ENCODE measurements around the gene FAM174C. TPM values are rescaled to one million over a fixed set of nuclear protein-coding genes. Genes with fewer than 3 reads are reported as not detected.

FAM174C gene
- polyA plus RNA-seq, 5 donors: 8.9 to 32.2 (median 17.2) TPM

DNA sequence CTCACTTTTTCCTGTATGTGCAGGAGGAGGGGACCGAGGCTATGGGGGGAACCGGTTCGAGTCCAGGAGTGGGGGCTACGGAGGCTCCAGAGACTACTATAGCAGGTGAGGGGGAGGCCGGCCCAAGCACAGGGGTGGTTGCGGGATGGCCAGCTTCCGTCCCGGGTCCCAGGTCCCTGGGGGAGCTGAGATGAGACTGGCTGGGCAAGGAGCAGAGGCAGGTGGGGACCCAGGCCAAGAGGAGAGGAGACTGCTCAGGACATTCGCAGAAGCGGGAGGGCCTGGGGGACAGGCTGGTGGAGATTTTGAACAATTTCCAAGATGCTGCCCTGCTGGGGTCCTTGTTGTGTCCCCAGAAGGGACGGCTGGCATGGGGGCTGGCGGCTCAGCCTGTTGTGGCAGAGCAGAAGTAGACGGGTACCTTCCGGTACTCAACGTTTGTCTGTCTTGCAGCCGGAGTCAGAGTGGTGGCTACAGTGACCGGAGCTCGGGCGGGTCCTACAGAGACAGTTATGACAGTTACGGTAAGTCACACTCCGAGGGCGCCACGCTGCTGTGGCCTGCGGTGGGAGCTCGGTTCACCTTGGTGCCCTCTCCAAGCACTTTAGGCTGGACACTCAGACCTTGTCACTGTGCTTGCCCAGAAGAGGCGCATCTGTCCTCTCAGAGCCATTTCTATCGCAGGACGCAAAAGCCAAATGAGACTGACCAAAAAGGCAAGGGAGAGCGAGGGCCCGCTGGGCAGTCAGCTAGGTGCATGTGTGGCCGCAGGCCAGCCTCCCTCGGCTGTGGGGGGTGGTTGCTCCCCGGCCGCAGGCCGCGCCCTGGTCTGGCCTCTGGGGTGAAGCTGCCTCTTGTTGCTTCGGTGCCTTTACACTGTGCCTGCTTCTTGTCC is 3.6 kb upstream of the FAM174C start:
- no peak for DNase-seq

DNA sequence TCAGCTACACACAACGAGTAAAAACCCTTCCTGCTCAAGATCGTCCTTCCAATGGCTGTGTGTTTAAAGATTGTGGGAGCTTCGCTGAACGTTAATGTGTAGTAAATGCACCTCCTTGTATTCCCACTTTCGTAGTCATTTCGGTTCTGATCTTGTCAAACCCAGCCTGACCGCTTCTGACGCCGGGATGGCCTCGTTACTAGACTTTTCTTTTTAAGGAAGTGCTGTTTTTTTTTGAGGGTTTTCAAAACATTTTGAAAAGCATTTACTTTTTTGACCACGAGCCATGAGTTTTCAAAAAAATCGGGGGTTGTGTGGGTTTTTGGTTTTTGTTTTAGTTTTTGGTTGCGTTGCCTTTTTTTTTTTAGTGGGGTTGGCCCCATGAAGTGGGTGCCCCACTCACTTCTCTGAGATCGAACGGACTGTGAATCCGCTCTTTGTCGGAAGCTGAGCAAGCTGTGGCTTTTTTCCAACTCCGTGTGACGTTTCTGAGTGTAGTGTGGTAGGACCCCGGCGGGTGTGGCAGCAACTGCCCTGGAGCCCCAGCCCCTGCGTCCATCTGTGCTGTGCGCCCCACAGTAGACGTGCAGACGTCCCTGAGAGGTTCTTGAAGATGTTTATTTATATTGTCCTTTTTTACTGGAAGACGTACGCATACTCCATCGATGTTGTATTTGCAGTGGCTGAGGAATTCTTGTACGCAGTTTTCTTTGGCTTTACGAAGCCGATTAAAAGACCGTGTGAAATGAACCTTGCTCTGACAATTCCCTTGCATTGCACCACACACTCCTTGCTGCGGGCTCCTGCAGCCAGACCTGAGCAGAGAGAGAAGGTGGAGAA is 2.7 kb upstream of the FAM174C start:
- no peak for DNase-seq

DNA sequence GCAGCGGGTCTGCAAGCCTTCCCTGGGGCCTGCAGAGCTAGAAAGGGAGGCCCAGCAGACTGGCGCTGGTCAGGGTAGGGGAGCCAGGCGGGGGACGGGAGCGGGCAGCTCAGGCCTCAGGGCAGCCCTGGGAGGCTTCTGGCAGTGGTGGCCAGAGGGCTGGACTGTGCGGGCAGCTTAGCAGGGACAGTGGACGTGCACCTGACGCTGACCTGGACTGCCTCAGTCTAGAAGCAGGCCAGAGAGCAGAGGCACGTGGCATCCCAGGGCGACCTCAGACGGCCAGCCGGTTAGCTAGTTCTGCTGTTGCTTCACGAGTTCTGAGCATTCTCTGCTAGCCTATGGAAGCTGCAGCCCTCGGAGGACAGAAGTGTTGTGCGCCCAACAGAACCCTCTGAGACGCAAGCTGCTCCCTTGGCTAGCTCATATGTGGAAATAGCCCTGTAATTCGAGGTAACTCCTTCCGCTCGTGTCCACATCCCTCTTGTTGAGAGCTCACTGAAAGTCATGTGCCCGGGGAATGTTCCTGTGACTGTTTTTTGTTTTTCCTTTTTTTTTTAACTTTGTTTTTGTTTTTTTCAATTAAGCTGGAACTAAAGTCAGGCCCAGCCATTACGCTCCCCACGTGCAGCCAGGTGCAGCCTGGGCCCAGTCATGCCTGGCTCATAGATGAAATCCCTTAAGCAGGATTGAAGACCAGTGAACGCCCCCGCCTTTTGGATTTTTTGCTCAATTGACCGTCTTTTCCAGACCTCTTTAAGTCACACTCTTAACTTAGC is 1.9 kb upstream of the FAM174C start:
- no peak for DNase-seq

DNA sequence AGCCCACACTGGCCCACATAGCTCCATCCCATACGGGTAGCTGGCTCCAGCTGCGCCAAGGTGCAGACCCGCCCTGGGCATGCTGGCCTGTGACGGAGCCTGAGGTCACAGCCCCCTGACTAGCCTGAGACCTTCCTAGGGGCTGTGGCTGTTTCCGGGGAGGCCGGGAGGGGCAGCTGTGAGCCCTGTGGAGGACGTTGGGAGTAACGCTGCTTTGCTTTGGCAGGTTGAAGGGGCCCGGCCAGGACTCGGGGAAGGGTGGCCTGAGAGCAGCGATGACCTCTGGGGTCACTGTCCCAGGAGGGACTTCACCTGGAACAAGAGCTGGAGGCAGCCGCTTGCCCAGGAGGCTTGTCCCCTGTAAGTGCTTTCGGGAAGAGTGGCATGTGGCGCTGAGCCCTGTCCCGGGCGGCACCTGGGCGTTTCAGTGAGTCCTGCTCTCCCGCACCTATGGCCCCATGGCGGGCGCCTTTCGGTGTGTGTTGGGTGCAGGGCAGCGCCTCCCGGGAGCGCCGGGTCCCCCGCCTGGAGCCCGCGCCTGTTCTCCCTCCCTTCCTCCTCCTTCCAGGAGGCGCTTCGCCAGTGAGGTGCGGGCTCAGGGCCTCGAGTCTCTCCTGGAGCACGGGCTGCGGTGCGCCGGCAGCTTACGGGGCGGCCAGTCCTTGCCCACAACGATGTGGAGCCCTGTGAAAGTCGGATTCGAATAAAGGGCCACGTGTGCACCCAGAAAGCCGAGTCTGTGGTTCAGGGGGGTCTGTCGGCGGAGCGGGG is 1.1 kb upstream of the FAM174C start:
- no peak for DNase-seq

DNA sequence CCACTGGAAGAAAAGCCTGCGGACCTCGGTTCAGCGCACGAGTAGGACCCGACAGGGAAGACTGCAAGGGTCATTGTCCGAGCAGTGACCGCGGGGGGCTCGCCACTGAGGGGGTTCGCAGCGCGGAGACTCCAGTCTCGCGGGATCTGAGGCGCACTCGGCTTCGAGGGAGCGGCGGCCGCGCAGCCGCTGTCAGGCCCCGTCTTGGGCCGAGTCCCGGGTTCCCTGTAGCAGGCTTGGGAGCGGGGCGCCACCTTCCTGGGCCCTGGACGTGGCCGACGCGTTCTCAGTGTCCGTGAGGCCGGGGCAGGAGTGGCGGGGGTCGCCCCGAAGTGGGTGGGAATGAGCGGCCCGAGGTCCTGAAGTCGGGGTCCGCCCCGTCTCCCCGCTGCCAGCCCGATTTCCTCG is 474 bp upstream of the FAM174C start:
- no peak for DNase-seq

DNA sequence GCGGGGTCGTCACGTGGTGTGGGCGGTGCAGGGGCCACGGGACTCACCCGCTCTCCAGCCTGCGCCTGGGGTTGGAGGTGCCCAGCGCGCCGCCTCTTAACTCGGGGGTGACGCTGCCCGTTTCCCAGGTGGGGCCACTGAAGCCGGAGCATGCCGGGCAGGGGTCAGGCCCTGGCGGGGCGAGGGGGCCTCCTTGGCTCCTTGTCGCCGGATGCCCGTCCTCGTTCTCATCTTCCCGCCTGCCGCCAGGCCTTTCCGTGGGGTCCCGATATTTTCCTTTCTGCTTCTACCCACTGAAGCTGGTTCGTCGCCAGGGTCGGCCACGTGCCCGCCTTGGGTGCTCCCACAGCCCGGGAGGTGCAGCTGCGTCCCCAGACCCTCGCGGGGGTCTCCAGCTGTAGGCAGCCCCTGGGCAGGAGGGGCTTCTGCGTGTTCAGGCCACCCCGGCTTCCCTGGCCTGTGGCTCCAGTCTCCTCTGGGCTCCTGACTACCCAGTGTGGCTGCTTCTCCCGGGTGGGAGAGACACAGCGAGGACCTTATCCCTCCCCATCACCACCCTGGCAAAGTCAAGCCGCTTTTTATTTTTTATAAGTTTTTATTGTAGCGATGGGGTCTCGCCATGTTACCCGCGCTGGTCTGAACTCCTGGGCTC is 772 bp downstream of the FAM174C start:
- no peak for DNase-seq

DNA sequence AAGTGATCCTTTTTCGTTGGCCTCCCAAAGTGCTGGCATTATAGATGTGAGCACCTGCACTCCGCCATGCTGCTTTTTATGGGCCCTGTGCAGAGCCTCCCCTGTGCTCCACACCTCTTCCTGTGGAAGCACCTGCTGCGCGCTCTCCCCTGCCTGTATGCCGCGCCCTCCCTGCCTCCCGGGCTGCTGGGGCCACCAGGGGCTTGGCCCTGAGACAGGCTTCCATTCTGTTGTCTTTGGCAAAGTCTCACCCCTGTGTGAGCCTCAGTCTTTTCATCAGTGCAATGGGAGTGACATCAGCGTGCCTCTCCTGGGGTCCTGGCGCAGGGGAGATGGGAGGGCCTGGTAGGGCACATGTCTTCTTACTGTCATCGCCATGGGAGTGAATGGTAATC is 1.3 kb downstream of the FAM174C start:
- no peak for DNase-seq

DNA sequence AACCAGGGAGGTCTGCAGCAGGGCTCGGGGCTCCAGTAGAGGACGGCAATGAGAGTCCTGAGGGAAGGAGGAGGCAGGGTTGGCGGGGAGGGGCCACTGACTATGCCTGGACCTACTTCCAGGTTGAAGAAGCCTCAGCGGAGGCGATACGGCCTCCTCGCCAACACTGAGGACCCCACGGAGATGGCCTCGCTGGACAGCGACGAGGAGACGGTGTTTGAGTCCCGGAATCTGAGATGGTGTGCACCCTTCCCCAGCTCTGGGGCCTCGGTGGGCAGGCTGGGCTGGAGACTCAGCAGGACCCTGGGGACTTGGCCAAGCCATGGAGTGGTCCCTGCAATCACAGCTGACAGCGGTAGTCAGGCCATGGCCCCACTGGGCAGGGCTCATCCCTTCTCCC is 1.7 kb downstream of the FAM174C start:
- no peak for DNase-seq

DNA sequence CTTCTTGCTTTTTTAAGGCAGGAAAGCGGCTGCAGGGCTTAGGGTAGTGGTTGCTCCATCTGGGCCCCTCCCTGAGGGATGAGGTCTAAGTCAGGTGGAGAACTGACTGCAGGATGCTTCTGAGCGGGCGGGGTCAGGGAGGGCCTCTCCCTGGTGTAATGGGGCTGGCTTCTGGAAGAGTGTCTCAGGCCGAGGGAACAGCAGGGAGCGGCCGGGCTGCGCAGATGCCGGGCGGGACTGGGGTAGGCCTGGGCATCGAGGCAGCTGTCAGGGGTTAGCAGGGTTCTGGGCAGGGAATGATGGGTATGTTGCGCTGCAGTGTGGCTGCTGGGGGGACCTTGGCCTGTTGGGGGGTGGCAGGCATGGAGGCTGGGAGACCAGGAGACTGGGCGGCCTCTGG is 2.7 kb downstream of the FAM174C start:
- DNase-seq: no peak

DNA sequence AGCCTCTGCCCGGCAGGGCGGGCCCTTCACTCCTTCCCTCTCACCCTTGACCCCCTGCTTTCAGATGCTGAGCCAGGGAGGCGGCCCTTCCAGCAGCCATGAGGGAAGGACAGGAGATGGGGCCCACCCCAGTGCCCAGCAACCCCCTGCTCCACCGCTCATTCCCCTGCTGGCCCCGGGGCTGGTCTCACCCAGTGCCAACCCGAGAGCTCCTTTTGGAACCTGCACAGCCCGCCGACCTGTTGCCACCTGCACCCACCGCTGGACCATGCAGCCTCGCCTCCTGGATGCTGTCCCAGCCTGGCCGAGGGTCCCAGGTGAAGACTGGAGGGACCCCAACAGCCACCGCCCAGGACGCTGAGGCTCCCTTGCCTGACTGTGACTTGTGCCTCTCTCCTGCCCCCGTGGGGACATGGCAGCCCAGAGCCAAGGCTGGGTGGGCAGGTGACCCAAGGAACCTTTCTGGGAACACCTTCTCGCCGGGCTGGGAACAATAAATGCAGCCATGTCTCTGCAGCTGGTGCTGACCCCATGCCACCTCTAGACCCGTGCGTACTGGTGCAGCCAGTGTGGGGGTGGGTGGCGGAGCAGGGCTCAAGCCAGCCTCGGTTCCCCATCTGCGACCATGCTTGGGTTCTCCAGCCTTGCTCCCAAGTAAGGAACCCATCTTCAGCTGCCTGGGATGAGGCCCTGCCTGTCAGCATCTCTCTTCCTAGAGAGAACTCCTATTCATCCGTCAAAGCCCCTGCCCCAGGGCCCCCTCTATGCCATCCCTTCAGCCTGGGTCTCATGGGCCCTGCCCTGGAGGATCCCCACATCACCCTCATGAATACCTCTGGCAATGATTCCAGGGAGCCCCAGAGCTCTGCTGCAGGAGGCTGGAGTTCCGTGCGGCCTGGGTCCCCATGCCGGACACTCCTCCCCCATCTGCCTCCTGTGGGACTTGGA is 3.7 kb downstream of the FAM174C start:
- no peak for DNase-seq

DNA sequence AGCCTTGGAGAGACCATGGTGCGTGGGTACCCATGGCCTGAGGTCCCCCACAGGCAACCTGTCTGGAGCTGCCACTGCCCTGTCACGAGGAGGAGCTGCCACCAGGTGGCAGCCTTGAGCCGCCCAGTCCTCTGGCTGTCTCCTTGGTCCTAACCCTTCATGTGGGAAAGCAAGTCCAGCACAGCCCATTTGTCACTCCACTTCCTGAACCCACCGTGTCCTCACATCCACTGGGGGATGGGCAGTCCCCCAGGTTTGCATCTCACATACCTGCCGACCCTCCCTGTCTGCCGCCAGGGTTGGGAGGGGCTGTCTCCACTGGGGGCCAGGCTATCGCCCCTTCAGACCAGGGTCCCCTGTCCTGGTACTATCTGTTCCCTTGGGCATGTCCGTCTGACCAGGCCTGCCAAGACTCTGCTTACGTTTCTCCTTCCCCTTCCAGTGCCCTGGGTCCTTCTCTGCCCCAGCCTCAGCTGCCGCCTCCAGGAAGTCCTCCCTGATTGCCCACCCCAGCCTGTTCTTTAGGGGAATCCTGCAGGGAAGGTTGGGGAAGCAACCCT is 4.5 kb downstream of the FAM174C start:
- peak; percentile 78 to 85 for DNase-seq

DNA sequence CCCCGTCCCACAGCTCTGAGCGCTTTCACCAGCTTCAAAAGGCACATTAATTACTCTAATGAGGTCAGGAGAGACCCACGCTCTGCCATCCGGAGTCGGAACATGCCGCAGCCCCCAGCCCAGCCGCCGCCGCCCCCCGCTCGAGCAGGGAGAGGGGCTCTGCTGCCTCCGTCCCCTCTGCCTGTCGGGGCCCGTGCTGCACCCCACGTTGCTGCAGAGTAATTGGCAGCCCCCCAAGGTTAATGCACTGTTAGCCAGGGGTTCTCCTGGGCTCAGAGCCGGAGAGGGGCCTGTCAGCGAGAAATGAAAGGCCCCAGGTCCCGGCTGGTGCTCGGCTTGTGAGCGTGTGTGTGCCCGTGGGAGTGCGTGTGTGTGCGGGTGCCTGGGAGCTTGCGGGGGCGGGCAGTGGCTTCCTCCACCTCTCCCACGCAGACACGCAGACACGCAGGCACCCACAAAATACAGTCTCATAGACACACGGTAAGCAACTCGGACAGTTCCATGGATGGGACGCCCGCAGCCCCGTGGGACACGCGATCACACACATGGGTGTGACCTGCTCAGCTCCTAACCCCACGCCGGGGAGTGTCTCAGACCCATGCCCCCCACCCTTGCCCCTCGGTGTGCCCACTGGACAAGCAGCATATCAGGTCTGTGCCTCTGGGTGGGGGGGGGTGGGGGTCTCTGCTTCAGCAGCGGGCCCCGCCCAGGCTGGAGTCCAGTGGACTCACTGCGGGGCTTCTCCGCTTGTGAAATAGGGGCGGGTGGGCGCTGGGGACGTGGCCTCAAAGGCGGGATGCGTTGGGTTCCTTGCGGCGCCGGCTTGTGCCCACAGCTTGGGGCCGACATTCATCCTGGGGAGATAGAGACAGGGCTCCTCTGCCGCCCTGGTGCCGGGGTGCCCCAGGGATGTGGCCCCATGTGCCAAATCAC is 5.6 kb downstream of the FAM174C start:
- no peak for DNase-seq

DNA sequence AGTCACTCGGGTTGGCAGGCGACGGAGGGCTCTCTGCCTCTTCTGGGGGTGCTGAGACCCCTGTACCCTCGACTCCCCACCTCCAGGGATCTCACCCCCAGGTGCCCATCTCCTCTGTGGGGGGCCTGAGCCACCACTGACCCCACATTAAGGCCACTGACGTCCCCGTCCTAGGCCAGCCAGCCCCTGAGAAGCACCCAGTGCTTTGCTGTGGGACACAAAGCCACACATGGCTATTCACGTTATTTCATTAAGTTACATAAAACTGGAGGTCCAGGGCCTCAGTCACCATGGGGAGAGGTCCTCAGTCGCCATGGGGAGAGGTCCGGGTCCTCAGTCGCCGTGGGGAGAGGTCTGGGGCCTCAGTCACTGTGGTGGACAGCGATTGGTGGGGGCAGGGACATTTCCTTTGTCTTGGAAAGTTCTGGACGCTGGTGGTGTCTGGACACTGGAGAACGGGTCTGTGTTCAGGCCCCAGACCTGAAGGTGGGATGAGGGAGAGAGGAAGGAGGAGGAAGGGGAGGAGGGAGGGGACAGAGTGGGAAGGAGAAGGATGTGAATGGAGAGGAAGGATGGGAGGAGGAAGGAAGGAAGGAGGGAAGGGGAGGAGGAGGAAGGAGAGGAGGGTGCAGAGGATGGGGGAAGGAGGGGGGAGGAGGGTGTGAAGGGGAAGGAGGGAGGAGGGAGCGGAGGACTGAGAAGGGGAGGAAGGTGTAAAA is 6.4 kb downstream of the FAM174C start:
- DNase-seq: no peak

DNA sequence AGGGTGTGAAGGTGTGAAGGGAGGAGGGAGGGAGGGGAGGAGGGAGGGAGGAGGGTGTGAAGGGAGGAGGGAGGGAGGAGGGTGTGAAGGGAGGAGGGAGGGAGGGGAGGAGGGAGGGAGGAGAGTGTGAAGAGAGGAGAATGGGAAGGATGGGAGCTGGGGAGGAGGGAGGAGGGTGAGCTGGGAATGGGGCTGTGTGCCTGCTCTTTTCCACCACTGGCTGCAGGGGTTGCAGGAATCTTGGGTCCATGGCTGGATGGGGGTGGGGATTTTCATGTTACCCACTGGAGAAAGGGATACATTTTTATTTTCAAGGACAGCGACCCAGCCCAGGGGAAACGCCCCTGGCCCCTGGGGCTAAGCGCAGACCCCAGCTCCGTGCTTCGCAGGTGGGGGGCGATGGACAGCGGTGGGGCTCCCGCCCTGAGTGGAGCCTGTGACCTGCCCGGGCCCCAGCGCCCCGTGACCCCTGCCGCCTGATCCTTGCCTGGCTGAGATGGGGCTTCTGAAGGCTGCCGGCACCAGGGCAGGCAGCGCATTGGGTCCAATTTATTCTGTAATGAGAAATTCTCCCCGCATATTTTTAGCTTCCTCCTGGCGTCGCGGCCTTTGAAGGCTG is 7.4 kb downstream of the FAM174C start:
- DNase-seq: no peak

DNA sequence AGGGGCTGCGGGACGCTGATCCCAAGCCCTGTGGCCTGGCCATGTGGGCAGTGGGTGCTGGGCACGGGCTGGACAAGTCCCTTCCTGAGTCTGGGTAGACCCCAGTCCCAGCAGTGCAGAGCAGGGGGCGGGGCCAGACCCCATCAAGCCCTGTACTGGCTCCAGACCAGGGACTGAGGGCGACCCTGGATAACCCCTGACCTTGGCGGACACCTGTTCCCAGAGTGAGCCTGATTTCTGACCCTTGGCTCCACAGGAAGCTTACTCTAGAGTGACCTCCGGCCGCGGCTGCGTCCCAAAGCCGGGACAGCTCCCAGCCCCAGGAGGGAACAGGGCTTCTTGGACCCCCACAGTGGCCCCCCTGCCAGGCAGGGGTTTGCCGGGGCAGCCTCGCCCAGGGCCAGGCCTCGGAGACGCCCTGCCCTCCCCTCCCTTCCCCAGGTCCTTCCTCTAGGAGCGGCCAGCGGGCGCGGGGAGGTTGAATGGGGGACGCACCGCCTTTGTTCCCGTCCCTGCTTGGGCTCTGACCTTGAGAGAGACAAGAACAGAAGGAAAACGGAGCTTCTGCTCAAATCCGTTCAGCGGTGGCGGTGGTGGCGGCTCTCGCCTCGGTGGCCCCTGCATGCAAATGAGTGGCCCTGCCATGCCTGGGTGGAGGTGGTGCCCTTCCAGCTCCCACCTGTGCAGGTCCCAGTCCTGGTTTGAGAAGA is 8.0 kb downstream of the FAM174C start:
- DNase-seq: no peak

DNA sequence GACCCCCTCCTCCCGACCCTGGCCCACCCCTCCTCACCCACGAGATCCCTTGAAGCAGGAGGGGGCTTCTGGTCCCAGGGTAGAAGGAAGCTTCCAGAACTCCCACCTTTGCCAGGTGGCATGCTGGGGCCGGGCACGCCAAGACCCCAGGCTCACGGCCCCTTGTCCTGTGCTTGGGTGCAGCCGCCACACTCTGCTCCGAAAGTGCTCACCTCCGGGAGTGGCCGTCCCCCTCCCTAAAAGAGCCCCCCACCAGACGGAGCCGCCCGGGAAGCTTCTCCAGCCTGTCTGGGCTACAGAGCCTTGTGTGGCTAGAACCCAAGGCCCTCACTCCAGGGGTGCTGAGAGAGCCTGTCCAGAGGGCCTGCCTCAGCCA is 8.6 kb downstream of the FAM174C start:
- DNase-seq: no peak

Measured in right lung (tissue), 5 donors.